Measurements from ENCODE around the gene SUMO2.

- TF ChIP-seq CTCF (IDR thresholded peaks at IDR 0.05) (no peak), POLR2A (IDR thresholded peaks at IDR 0.05) (no peak)
These were observed 36.2 kb downstream of the SUMO2 start for GRCh38 chr17:75146592-75146991.

Data from stomach (tissue), 4 donors.